GM21619 (cell line): ENCODE measurements around the gene CORO1C.

ENCODE experiments used
- ATAC-seq: cut with Tn5 transposase; IDR thresholded peaks from one replicate; pipeline ENCODE4 v1.9.1; 2021; ENCODE audit not compliant: unreplicated experiment

CORO1C gene

DNA sequence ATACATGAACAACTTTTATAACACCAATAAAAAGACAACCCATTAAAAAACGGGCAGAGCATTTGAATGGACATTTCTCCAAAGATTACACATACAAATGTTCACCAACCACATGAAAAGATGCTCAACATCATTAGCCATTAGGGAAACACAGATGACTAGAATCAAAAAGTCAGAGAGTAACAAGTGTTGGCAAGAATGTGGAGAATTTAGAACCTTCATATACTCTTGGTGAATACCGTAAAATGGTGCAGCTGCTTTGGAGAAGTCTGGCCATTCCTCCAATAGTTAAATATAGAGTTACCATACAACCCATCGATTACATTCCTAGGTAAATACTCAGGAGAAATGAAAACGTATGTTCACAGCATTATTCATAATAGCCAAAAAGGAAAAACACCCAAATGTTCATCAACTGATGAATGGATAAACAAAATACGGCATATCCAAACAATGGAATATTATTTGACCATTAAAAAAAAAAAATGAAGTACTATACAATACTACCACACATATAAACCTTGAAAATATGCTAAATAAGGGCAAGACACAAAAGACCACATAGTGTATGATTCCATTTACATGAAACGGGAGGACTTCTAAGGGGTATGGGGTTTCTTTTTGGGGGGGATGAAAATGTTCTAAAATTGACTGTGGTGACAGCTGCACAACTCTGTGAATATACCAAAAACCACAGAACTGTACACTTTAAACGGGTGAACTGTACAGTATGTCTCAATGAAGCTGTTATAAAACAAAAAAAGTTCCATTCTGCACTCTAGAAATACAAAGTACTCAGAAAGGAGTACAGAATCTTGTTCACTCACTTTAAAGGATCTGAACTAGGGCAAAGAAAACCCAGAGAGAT lies 3.2 kb downstream of the CORO1C start:
- ATAC-seq: no peak

DNA sequence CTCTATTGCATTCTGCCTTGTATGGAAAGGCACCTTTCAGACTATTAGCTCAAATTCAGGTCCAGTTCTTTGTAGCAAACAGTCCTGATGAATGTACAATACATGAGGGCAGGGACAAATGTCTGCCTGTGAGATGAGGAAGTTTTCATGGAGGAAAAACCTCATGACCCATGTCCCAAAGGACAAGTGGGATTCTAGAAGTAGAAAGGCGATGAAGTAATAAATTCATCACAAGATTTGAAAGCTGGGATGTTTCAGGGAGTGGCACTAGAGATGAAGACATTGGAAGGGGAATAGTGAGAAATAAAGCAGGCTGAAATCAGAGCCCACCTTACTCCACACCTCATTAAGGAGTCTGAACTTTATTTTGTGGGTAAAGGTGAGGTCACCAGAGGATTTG lies 4.2 kb downstream of the CORO1C start:
- ATAC-seq: no peak

DNA sequence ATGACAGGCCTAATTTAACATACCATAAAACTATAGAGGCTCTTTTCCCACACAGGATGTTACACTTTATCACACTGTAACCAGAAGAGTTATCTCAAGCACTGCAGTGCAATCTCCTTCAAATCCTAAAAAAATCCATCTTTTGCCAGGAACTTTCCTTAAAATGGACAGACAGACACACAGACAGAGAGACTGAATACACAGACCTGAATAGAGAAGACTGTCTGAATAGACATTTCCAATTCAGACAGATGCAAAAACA lies 6.5 kb downstream of the CORO1C start:
- no peak for ATAC-seq

DNA sequence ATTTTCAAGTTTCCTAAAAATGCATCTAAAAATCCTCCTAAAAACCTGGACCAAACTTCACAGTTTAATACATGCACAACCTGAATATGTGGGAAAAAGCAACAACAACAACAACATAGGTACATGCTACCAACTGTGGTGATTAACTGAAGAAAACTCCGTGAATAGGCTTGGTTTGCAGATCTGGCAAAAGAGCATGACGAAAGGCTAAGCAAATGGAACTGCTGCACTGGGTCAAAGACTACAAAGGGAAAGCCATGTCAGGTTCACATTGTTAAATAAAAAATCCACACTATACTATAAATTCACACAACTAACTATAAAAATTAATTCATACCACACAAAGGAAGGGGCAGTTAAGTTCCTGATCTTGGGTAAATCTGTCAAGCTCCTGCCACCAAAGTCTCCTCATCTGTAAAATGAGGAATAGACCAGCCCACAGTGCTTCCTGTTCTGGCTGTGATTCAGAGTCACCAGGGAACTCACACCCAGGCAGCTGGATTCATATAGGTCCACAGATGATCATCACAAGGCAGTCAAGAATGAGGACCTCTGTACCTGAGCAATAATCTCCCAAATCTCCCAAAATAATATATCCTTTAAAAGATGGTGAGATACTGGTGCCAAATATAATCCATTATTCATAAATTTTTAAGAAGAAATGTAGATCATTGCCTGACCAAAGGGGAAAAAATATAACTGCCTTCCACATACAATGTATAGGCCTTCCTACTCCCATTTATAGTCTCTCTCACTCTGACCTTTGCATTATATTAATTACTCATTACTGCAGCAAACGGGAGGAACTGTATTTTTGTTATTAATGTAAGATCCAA lies 7.0 kb downstream of the CORO1C start:
- ATAC-seq: no peak

DNA sequence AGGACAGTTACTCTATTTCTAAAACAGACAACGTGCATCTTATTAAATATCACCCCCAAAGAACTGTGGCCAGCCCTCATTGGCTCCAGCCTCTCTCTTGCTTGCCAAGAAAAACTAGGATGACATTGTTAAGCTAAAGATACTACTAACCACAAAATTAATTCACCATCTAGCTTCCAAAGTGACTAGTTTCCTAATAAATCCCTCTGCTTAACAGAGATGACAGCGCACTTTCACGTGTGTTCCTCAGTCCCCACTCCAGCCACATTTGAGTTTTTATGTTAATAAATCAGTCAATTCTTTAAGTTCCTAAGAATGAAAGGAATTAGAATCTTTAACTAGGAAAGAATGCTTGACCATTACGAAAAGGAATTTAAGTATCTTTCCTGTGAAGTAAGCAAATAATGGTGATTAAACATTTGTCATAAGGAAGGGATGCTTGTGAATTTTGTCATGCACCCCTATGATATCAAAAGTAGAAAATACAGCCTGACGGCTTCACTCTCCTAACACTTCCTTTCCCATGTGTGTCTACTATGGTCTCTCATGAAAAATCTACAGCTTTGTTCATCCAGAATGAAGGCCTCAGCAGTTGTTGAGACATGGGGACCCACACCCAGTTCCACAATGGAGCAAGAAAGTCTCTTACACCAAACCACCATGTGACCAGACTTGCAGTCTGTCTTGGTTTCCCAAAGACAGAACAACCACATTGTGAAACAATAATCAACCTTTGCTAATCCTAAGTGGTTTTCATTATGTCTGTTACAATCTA lies 8.1 kb downstream of the CORO1C start:
- ATAC-seq: no peak

DNA sequence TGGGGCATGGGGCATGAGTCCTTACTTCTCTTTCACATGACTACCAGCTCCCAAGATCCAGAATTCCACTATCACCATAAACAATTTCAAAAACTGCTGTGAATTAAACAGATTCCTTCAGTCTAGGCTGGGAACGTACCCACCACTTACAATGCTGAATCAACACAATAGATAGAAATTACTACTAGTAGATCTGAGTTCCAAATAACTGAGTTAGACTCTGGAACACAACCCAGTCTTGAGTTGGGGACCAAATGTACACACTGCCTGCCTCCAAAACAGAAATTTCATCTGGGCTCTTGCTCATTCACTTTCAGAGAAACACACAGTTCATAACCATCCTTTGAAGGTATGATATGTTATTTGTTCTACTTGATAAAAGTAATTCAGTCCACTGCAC lies 8.9 kb downstream of the CORO1C start:
- no peak for ATAC-seq

DNA sequence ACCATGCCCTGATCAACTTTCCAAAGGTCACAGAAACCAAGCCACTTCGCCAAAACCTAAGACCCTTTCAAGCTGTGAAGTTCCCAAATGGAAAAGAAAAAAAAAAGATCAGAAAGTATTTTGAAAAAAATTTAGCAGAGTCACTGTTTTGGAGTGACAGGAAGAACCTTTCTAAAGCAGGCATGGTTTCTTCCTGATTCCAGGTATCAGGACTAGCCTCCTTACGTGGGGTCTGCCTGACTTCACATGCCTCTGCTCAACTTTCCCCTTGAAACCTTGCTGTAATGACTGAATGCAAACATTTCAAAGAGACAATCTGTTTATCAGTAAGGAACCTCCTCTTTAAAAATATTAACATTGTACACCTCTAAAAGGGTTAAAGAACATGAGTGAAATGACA lies 9.5 kb downstream of the CORO1C start:
- ATAC-seq: no peak

GRCh38 chr12:108720757-108721514 lies 10.4 kb downstream of the CORO1C start:
- ATAC-seq: no peak

DNA sequence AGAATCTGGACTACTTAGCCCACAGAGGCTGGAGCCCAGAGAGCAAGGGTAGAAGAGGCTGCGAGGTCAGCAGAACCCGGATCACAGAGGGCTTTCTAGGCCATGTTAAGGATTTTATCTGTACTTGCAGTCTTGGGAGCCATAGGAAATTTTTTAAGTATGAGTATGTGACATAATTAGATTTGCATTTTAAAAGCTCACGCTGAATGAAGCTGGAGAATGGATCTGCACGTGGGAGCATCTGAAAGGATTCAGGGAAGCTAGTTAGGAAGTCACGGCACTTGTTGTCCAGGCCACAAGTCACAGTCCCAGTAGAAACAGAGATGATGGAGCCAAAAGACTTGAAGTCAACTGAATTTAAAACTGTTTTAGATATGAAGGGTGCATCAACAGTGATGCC lies 14.1 kb downstream of the CORO1C start:
- ATAC-seq: no peak

DNA sequence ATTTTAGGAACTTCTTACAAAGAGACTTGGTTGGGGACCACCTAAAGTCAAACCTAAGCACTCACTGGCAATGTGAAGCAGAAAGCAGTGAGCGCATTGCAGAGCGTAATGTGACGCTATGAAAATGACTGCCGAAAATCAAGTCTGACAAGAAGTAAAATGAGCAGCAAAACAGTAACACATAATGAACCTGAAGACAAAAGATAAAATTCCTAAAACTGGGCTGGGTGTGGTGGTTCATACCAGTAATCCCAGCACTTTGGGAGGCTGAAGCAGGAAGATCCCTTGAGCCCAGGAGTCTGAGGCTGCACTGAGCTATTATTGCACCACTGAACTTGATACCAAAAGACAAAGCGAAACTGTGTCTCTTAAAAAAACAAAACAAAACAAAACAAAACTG lies 16.5 kb downstream of the CORO1C start:
- ATAC-seq: no peak

- no peak for ATAC-seq
Measured at GRCh38 chr12:108713471-108713870, 17.8 kb downstream of the CORO1C start.

DNA sequence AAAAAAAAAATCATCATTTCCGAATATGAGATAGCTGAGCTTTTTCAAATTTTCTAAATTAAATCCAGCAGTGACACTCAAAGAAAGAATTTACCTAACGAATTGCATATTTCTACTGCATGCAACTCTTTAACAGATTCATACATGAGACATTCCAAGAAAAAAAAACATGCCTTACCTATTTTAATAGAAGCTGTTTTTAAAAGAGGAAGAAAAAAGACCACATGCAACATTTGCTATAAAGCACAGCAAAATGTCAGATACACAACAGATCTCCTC lies 18.5 kb downstream of the CORO1C start:
- no peak for ATAC-seq

GRCh38 chr12:108712165-108712924 lies 19.0 kb downstream of the CORO1C start:
- ATAC-seq: no peak

DNA sequence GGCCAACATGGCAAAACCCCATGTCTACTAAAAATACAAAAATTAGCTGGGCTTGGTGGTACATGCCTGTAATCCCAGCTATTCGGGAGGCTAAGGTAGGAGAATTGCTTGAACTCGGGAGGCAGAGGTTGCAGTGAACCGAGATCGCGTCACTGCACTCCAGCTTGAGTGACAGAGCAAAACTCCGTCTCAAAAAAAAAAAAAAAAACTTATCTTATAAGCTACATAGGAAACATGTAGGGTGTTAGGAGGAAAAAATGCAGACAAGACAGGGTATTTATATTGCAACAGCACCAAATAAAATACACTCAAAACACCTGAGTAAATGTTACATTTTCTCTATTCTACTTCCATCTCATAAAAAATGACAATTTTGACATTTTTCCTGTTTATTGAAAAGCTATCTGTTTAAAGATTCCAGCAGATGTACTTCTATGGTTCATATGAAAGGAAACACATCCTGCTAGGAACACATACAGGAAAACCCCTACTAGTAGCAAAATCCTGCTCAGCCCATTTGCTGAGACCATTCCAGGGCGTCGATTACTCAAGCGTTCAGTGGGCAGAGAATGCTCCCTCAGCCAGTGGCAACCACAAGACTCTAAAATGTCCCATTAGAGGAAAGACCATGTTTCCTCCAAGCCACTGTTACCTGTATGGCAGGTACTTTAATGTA lies 19.7 kb downstream of the CORO1C start:
- ATAC-seq: no peak

- no peak for ATAC-seq
Measured at GRCh38 chr12:108709697-108710096, 21.6 kb downstream of the CORO1C start.

GRCh38 chr12:108704527-108704926 lies 26.8 kb downstream of the CORO1C start:
- ATAC-seq: no peak

DNA sequence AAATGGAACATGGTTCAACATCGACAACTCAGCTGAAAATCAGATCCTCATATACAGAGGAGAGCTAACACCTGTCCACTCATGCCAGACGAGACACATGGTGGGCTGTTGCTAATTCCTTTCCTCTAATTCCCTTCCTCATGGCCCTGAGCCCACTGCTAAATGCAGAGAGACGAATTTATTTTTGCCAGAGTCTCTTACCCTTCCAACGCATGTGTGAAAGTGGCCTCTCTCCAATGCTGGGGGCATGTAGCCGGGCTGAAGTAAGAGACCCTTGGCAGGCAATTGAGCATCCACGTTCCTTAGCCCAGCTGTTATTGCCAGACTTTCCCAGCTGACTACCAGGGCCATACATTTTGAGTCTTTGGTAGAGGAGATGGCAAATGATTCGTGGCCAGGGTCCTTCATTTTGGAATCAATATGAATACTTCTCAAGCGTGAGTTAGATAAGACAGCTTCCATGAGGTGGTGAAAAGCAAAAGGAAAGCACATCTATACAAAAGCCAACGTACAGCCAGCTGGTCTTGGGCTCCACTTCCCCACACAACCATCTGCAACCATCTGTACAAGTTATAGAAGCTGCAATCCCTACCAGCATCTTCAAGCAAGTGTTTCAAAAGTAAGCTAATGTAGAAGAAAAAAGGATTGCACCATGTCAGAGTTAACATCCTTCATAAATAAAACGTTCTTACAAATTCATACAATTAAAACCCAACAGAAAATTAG lies 28.6 kb downstream of the CORO1C start:
- ATAC-seq: no peak

GRCh38 chr12:108701779-108702441 lies 29.4 kb downstream of the CORO1C start:
- no peak for ATAC-seq
